A549 (cell line): Measurements from ENCODE around the gene PTPRN2. TPM values are rescaled to one million over a fixed set of nuclear protein-coding genes. Genes with fewer than 3 reads are reported as not detected.

Source experiments
- ATAC-seq, 2 experiments: fragments of 200-7000 bp in 1 of 2; fragments of >200 bp in 1 of 2; cut with Nextera tagmentation in 1 of 2; cut with Tn5 transposase in 1 of 2; 3 replicates each; pipeline versions ENCODE4 v1.8.0 to v1.9.1; 2018 to 2020; ENCODE audit warnings: mild to moderate bottlenecking in 1 of 2, moderate library complexity in 1 of 2
- CTCF ChIA-PET: fragments of 300-600 bp; sonication (Branson Sonifier 250); formaldehyde crosslinking; extraction: SDS; loops from one replicate; lab custom pipeline; 2021; ENCODE audit warnings: antibody characterized with exemption, inconsistent platforms; lab: Yijun Ruan, JAX
- POLR2A ChIA-PET: fragments of 350-600 bp; formaldehyde crosslinking; extraction: SDS; loops from one replicate; lab custom pipeline; 2021; ENCODE audit warnings: antibody characterized with exemption, inconsistent platforms; lab: Yijun Ruan, JAX
- DNase-seq, 2 experiments: peaks; one replicate each; pipeline versions ENCODE4 v3.0.0 to v3.0.0-alpha.2; 2011 to 2016; ENCODE audit warnings: low read depth in 1 of 2, low spot score in 1 of 2
- FAIRE-seq: peaks from 2 replicates; lab custom pipeline; 2011; peaks lifted over from hg19 to GRCh38; lab: Jason Lieb, UNC
- H3K27ac ChIP-seq, 2 experiments: fragments of >200 bp; sonication (Bioruptor Twin); formaldehyde crosslinking; 3 replicates each; pipeline ENCODE4 v1.5.1; 2016 to 2017
- H3K4me1 ChIP-seq: fragments of >200 bp; sonication (Bioruptor Twin); formaldehyde crosslinking; 3 replicates; pipeline ENCODE4 v1.6.1; 2016
- H3K4me2 ChIP-seq: fragments of >200 bp; sonication (Bioruptor Twin); formaldehyde crosslinking; 3 replicates; pipeline ENCODE4 v1.6.1; 2016
- H3K4me3 ChIP-seq: fragments of >200 bp; sonication (Bioruptor Twin); formaldehyde crosslinking; 3 replicates; pipeline ENCODE4 v1.5.1; 2016
- H3K9me3 ChIP-seq: fragments of >200 bp; sonication (Bioruptor Twin); formaldehyde crosslinking; 3 replicates; pipeline ENCODE4 v1.6.1; 2016
- CBX2 ChIP-seq: fragments of 200-600 bp; sonication (generic); IDR thresholded peaks from 2 replicates; pipeline ENCODE4 v1.6.1; 2016; ENCODE audit warnings: low read depth, mild to moderate bottlenecking, borderline replicate concordance
- CHD2 ChIP-seq: fragments of 150-350 bp; IDR thresholded peaks from 2 replicates; pipeline ENCODE4 v1.6.1; 2014; ENCODE audit warnings: low read length; ENCODE audit not compliant: partially characterized antibody
- CTCF ChIP-seq: fragments of >200 bp; sonication (Bioruptor Twin); formaldehyde crosslinking; IDR thresholded peaks from 3 replicates; pipeline ENCODE4 v1.5.1; 2016
- EHF ChIP-seq: fragments of 250-450 bp; sonication (Bioruptor Pico); IDR thresholded peaks from 2 replicates; pipeline ENCODE4 v1.5.0; 2020; ENCODE audit warnings: mild to moderate bottlenecking
- EP300 ChIP-seq, 2 experiments: fragments of >200 bp; sonication (Bioruptor Twin); formaldehyde crosslinking; IDR thresholded peaks; 2 replicates in 1 of 2; 3 replicates in 1 of 2; pipeline ENCODE4 v1.6.1; 2016 to 2017
- FOSL2 ChIP-seq, 2 experiments: fragments of 450-650 bp in 1 of 2; fragments of >200 bp in 1 of 2; sonication (Bioruptor Twin) in 1 of 2; formaldehyde crosslinking; IDR thresholded peaks; 2 replicates each; pipeline versions ENCODE4 v1.5.0 to v1.6.1; 2016 to 2020; ENCODE audit warnings: mild to moderate bottlenecking in 1 of 2, moderate library complexity in 1 of 2
- GATA3 ChIP-seq: IDR thresholded peaks from 2 replicates; pipeline ENCODE4 v1.6.1; 2012; ENCODE audit warnings: borderline replicate concordance
- HES2 ChIP-seq: fragments of >200 bp; sonication (Bioruptor Twin); formaldehyde crosslinking; IDR thresholded peaks from 2 replicates; pipeline ENCODE4 v1.6.1; 2016
- HMGXB4 ChIP-seq: fragments of 250-450 bp; sonication (Bioruptor Pico); IDR thresholded peaks from 2 replicates; pipeline ENCODE4 v1.5.0; 2021; ENCODE audit warnings: mild to moderate bottlenecking, moderate library complexity, borderline replicate concordance
- HOXB13 ChIP-seq: fragments of 250-450 bp; sonication (Bioruptor Pico); IDR thresholded peaks from 2 replicates; pipeline ENCODE4 v1.5.0; 2020; ENCODE audit warnings: low read depth, mild to moderate bottlenecking, moderate library complexity
- HOXB5 ChIP-seq: fragments of 250-450 bp; sonication (Bioruptor Pico); IDR thresholded peaks from 2 replicates; pipeline ENCODE4 v1.5.0; 2020; ENCODE audit warnings: mild to moderate bottlenecking, moderate library complexity
- KDM1A ChIP-seq: fragments of 200-600 bp; sonication (generic); IDR thresholded peaks from 2 replicates; pipeline ENCODE4 v1.6.1; 2016; ENCODE audit warnings: low read depth, mild to moderate bottlenecking
- NPAS2 ChIP-seq: fragments of 250-450 bp; sonication (Bioruptor Pico); IDR thresholded peaks from 2 replicates; pipeline ENCODE4 v1.8.0; 2022; ENCODE audit warnings: mild to moderate bottlenecking, moderate library complexity, borderline replicate concordance
- POLR2AphosphoS2 ChIP-seq: conservative IDR thresholded peaks from 2 replicates; pipeline ENCODE4 v1.6.1; 2012; ENCODE audit warnings: low read length, improper control_type of control experiment, inconsistent platforms
- RCOR1 ChIP-seq: fragments of 150-350 bp; IDR thresholded peaks from 2 replicates; pipeline ENCODE4 v1.6.1; 2014; ENCODE audit warnings: antibody characterized with exemption, low read length, low read depth
- REST ChIP-seq: fragments of 200-600 bp; sonication (generic); IDR thresholded peaks from 2 replicates; pipeline ENCODE4 v1.6.1; 2016; ENCODE audit warnings: antibody characterized with exemption, mild to moderate bottlenecking, moderate library complexity
- SMC3 ChIP-seq: fragments of >200 bp; sonication (Bioruptor Twin); formaldehyde crosslinking; IDR thresholded peaks from 3 replicates; pipeline ENCODE4 v1.6.1; 2018; ENCODE audit warnings: inconsistent platforms
- ZC3H11A ChIP-seq: fragments of 450-650 bp; IDR thresholded peaks from 2 replicates; pipeline ENCODE4 v1.6.1; 2014; ENCODE audit warnings: antibody characterized with exemption, mild to moderate bottlenecking
- ZNF302 ChIP-seq: fragments of 250-450 bp; sonication (Bioruptor Pico); IDR thresholded peaks from 2 replicates; pipeline ENCODE4 v1.9.0; 2021; ENCODE audit warnings: inconsistent platforms, mild to moderate bottlenecking, moderate library complexity
- WGBS: methylation state at CpG from one replicate; pipeline ENCODE4 v1.1.6; 2017; ENCODE audit errors: missing lambda C conversion rate; 5-methylcytosine and 5-hydroxymethylcytosine counted together
- polyA plus RNA-seq, 4 experiments: library from polyadenylated mRNA; depleted of rRNA in 3 of 4; stranded (reverse); fragments of >200 nt; fragmentation: RNase III in 1 of 4; extraction: RNeasy Plus Mini Kit Qiagen cat#74134 plus additional on column Dnase treatment in 1 of 4; gene quantifications; 2 replicates in 3 of 4; 3 replicates in 1 of 4; pipeline ENCODE4 v1.2.3, GENCODE V29; 2011 to 2017
- TF ChIP-seq, protein P1 (sequence below): IDR thresholded peaks from 2 replicates; pipeline ENCODE4 v1.6.1; 2012
- TF ChIP-seq, protein P2 (sequence below): fragments of 450-650 bp; IDR thresholded peaks from 2 replicates; pipeline ENCODE4 v1.6.1; 2014; ENCODE audit warnings: antibody characterized with exemption
- TF ChIP-seq, protein P3 (sequence below): IDR thresholded peaks from 2 replicates; pipeline ENCODE4 v1.6.1; 2012; ENCODE audit warnings: low read depth, borderline replicate concordance

PTPRN2 gene
- polyA plus RNA-seq, 2 of the 4 experiments (the other 2 are of a cell fraction), result 0.41 to 1.2 TPM

DNA sequence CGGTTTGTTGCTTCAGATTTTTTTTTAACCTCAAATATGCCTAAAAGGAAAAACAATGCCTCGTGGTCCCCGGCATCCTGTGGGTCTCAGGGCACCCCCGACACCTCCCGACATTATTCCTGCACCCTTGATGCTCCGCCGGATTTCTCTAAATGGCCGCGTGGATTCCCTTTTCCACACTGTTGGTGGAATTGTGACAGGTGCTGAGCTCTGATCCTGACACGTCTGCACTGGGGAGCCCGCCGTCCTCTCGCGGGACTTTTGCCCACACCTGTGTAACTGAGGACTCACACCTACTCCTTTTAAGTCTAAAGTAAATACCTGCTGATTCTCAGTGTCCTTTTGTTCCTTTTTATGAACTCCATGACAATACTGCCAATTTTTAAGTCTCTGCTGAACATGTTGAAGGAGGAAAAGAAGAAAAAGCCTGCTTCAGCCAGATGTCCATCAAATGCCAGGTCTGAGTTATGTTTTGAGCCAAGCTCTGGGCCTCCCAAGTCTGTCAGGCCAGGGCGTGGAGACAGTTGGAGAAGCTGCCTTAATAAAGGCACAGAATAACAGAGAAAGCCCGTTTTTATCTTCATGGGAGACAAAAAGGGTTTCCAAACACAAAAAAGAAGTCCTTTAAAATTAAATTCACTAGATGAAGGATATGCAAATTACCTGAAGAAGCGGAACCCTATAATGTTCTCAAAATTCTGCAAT, 682.6 kb downstream of the PTPRN2 start (continued):
- TF ChIP-seq CBX2, result no peak

- TF ChIP-seq GATA3 (no peak), FOSL2 (IDR thresholded peaks at IDR 0.05) (no peak), FOSL2 (CRISPR knock-in tag; IDR thresholded peaks at IDR 0.05) (no peak), EHF (CRISPR knock-in tag) (no peak), HES2 (no peak), KDM1A (no peak), CTCF (no peak), NPAS2 (CRISPR knock-in tag) (no peak), HOXB5 (no peak), RCOR1 (no peak), ZC3H11A (no peak), EP300 (IDR thresholded peaks at IDR 0.05) (no peak), HOXB13 (no peak), HMGXB4 (no peak), CHD2 (no peak)
- TF ChIP-seq, protein P1, sequence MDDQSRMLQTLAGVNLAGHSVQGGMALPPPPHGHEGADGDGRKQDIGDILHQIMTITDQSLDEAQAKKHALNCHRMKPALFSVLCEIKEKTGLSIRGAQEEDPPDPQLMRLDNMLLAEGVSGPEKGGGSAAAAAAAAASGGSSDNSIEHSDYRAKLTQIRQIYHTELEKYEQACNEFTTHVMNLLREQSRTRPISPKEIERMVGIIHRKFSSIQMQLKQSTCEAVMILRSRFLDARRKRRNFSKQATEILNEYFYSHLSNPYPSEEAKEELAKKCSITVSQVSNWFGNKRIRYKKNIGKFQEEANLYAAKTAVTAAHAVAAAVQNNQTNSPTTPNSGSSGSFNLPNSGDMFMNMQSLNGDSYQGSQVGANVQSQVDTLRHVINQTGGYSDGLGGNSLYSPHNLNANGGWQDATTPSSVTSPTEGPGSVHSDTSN, result no peak
- TF ChIP-seq, protein P2, sequence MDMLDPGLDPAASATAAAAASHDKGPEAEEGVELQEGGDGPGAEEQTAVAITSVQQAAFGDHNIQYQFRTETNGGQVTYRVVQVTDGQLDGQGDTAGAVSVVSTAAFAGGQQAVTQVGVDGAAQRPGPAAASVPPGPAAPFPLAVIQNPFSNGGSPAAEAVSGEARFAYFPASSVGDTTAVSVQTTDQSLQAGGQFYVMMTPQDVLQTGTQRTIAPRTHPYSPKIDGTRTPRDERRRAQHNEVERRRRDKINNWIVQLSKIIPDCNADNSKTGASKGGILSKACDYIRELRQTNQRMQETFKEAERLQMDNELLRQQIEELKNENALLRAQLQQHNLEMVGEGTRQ, result no peak
- H3K4me1 ChIP-seq, result no peaks in the 10 kb centered on the region
- no peak overlapping the region for H3K4me3 ChIP-seq
- DNase-seq (no peak), ATAC-seq (no peak), FAIRE-seq (no peak)
- POLR2A ChIA-PET, result no interaction called here
- WGBS, result 66% methylated on average over 23 of the region's 28 CpGs
- CTCF ChIA-PET, result no interaction called here
- H3K9me3 ChIP-seq, result no peaks in the 10 kb centered on the region
- no peak overlapping the region for H3K27ac ChIP-seq
- no peak overlapping the region for H3K4me2 ChIP-seq
Measured at GRCh38 chr7:157904211-157904865, 683.3 kb downstream of the PTPRN2 start.

- FAIRE-seq (no peak), DNase-seq (no peak), ATAC-seq (no peak)
- Histone ChIP-seq H3K4me3 (no peak overlapping the region), H3K4me1 (no peaks in the 10 kb centered on the region), H3K9me3 (no peaks in the 10 kb centered on the region), H3K27ac (no peak overlapping the region), H3K4me2 (no peak overlapping the region)
- POLR2A ChIA-PET, result no interaction called here
- 53% methylated on average over 14 of the region's 14 CpGs for WGBS
- CTCF ChIA-PET, result no interaction called here
- TF ChIP-seq, protein P3, sequence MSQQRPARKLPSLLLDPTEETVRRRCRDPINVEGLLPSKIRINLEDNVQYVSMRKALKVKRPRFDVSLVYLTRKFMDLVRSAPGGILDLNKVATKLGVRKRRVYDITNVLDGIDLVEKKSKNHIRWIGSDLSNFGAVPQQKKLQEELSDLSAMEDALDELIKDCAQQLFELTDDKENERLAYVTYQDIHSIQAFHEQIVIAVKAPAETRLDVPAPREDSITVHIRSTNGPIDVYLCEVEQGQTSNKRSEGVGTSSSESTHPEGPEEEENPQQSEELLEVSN, result no peak
- TF ChIP-seq ZNF302 (CRISPR knock-in tag) (no peak), POLR2AphosphoS2 (no peak), SMC3 (no peak), HOXB13 (no peak), REST (no peak)
- TF ChIP-seq, all 56 proteins: peak for 0
Measured at GRCh38 chr7:157903710-157904109, 683.9 kb downstream of the PTPRN2 start.
